GM19455 (cell line): ENCODE measurements around the gene IFT52.

Experiments used
- ATAC-seq: cut with Tn5 transposase; IDR thresholded peaks from one replicate; pipeline ENCODE4 v1.9.1; 2021; ENCODE audit not compliant: unreplicated experiment

IFT52 gene

GRCh38 chr20:43689165-43689564 lies 98.4 kb downstream of the IFT52 start:
- no peak for ATAC-seq

- no peak for ATAC-seq
These were observed 100.3 kb downstream of the IFT52 start for GRCh38 chr20:43690943-43691598.

GRCh38 chr20:43691928-43692524 lies 101.3 kb downstream of the IFT52 start:
- ATAC-seq: no peak

GRCh38 chr20:43694763-43695162 lies 104.0 kb downstream of the IFT52 start:
- ATAC-seq: no peak

- ATAC-seq: no peak
These were observed 104.8 kb downstream of the IFT52 start for GRCh38 chr20:43695571-43695970.
